Prostate gland (tissue), 1 donor: ENCODE measurements around the gene DIS3L2.
"Not testable (repeated sequence)": the region's sequence is repeated elsewhere in the genome, so short reads cannot be mapped to it uniquely, and the experiment has no call there.

Experiments
- POLR2A ChIP-seq: fragments of 450-650 bp; IDR thresholded peaks from one replicate; pipeline ENCODE4 v1.6.1; 2016; ENCODE audit warnings: antibody characterized with exemption, mild to moderate bottlenecking
- POLR2AphosphoS5 ChIP-seq: sonication (generic); formaldehyde crosslinking; IDR thresholded peaks from one replicate; pipeline ENCODE4 v1.6.1; 2017; ENCODE audit warnings: antibody characterized with exemption

- TF ChIP-seq POLR2A, POLR2AphosphoS5: not testable (repeated sequence)
These were observed 352.1 kb downstream of the DIS3L2 start for GRCh38 chr2:232313645-232314044.
